GM12892 (cell line): ENCODE results near the gene NBPF1.
"Not testable (repeated sequence)": the region's sequence is repeated elsewhere in the genome, so short reads cannot be mapped to it uniquely, and the experiment has no call there.

Experiments
- POLR2A ChIP-seq: IDR thresholded peaks from 2 replicates; pipeline ENCODE4 v1.6.1; 2011; ENCODE audit warnings: low read depth, low read length, control low read depth
- TAF1 ChIP-seq: IDR thresholded peaks from 2 replicates; pipeline ENCODE4 v1.6.1; 2011; ENCODE audit warnings: low read depth, mild to moderate bottlenecking, control low read depth, low read length, borderline replicate concordance

- not testable (repeated sequence) for TF ChIP-seq POLR2A, TAF1
Measured at GRCh38 chr1:16565324-16565723, 48.0 kb downstream of the NBPF1 start.
